CD14-positive monocyte (primary cell): ENCODE results near the gene FRZB. TPM values are rescaled to one million over a fixed set of nuclear protein-coding genes. Genes with fewer than 3 reads are reported as not detected.

Experiments
- DNase-seq, 3 donors: peaks; one replicate each; pipeline ENCODE4 v3.0.0-alpha.2; 2011 to 2022
- H2AFZ ChIP-seq: 2 replicates; pipeline ENCODE4 v1.6.0; 2012; ENCODE audit warnings: mild to moderate bottlenecking, low read depth, low read length, inconsistent platforms; ENCODE audit not compliant: insufficient read depth, poor library complexity, severe bottlenecking
- H3K27ac ChIP-seq, 2 donors: 1 replicate in 1 of 2; 2 replicates in 1 of 2; pipeline ENCODE4 v1.5.1; 2012 to 2013; ENCODE audit warnings: low read length in 2 of 2, control low read depth in 1 of 2, inconsistent platforms in 1 of 2, low read depth in 1 of 2, mild to moderate bottlenecking in 1 of 2
- H3K27me3 ChIP-seq, 2 donors: one replicate each; pipeline versions ENCODE4 v1.6.0 to v1.6.1; 2011 to 2013; ENCODE audit warnings: low read length in 2 of 2; ENCODE audit not compliant: control insufficient read depth in 2 of 2, insufficient read depth in 2 of 2
- H3K36me3 ChIP-seq, 2 donors: replicated peaks in 1 of 2; 1 replicate in 1 of 2; 2 replicates in 1 of 2; pipeline versions ENCODE4 v1.5.1 to v1.6.1; 2012 to 2013; ENCODE audit warnings: low read length in 2 of 2, control low read depth in 1 of 2, inconsistent platforms in 1 of 2, mild to moderate bottlenecking in 1 of 2; ENCODE audit not compliant: insufficient read depth in 2 of 2, control insufficient read depth in 1 of 2
- H3K4me1 ChIP-seq, 2 donors: 1 replicate in 1 of 2; 2 replicates in 1 of 2; pipeline versions ENCODE4 v1.5.1 to v1.6.1; 2012 to 2013; ENCODE audit warnings: low read length in 2 of 2, control low read depth in 1 of 2, inconsistent platforms in 1 of 2, mild to moderate bottlenecking in 1 of 2, moderate library complexity in 1 of 2; ENCODE audit not compliant: insufficient read depth in 2 of 2, control insufficient read depth in 1 of 2
- H3K4me2 ChIP-seq: replicated peaks from 2 replicates; pipeline ENCODE3; 2012; ENCODE audit warnings: low read length, moderate library complexity, mild to moderate bottlenecking; ENCODE audit not compliant: poor library complexity, severe bottlenecking; ENCODE audit errors: extremely low read depth
- H3K4me3 ChIP-seq, 3 experiments: fragments of 200-600 bp in 1 of 3; sonication (generic) in 1 of 3; replicated peaks in 1 of 3; 1 replicate in 2 of 3; 2 replicates in 1 of 3; pipeline ENCODE4 v1.5.1; 2011 to 2013; ENCODE audit warnings: low read length in 3 of 3, mild to moderate bottlenecking in 3 of 3, control low read depth in 2 of 3, low read depth in 2 of 3, inconsistent platforms in 1 of 3, moderate library complexity in 1 of 3
- H3K79me2 ChIP-seq: 2 replicates; pipeline ENCODE4 v1.6.0; 2012; ENCODE audit warnings: mild to moderate bottlenecking, control low read depth, inconsistent platforms, low read length, moderate library complexity; ENCODE audit not compliant: insufficient read depth
- H3K9ac ChIP-seq: 2 replicates; pipeline ENCODE4 v1.6.0; 2017; ENCODE audit warnings: low read length, mild to moderate bottlenecking; ENCODE audit not compliant: insufficient read depth, poor library complexity, severe bottlenecking
- H3K9me3 ChIP-seq, 2 donors: replicated peaks in 1 of 2; 1 replicate in 1 of 2; 2 replicates in 1 of 2; pipeline versions ENCODE4 v1.5.1 to v1.6.1; 2012 to 2013; ENCODE audit warnings: low read length in 2 of 2, control low read depth in 1 of 2; ENCODE audit not compliant: control insufficient read depth in 1 of 2, insufficient read depth in 1 of 2
- H4K20me1 ChIP-seq: 2 replicates; pipeline ENCODE4 v1.6.0; 2012; ENCODE audit warnings: mild to moderate bottlenecking, low read length, control low read depth, moderate library complexity; ENCODE audit not compliant: insufficient read depth
- H3K27ac Mint-ChIP-seq, 7 donors: one replicate each; pipeline ENCODE4 v1.8.0; 2020; ENCODE audit warnings: mild to moderate bottlenecking in 7 of 7, mixed read lengths in 7 of 7, moderate library complexity in 6 of 7, inconsistent platforms in 2 of 7
- H3K27me3 Mint-ChIP-seq, 3 donors: one replicate each; pipeline ENCODE4 v1.8.0; 2021 to 2022; ENCODE audit warnings: low read depth in 3 of 3, mild to moderate bottlenecking in 3 of 3, mixed read lengths in 3 of 3, moderate library complexity in 3 of 3, inconsistent platforms in 1 of 3
- H3K36me3 Mint-ChIP-seq, 2 donors: one replicate each; pipeline ENCODE4 v1.8.0; 2020; ENCODE audit warnings: mixed read lengths in 2 of 2, inconsistent platforms in 1 of 2, mild to moderate bottlenecking in 1 of 2
- H3K4me1 Mint-ChIP-seq: one replicate; pipeline ENCODE4 v1.8.0; 2020; ENCODE audit warnings: mild to moderate bottlenecking, mixed read lengths
- H3K4me3 Mint-ChIP-seq, 2 donors: one replicate each; pipeline ENCODE4 v1.8.0; 2020; ENCODE audit warnings: mild to moderate bottlenecking in 2 of 2, mixed read lengths in 2 of 2, moderate library complexity in 1 of 2
- H3K9me3 Mint-ChIP-seq, 7 donors: one replicate each; pipeline ENCODE4 v1.8.0; 2020 to 2022; ENCODE audit warnings: mixed read lengths in 7 of 7, mild to moderate bottlenecking in 6 of 7, moderate library complexity in 6 of 7, inconsistent platforms in 2 of 7
- CTCF ChIP-seq: fragments of 200-600 bp; IDR thresholded peaks from one replicate; pipeline ENCODE4 v1.8.0; 2022; ENCODE audit warnings: antibody characterized with exemption, mild to moderate bottlenecking
- WGBS: methylation state at CpG from one replicate; pipeline ENCODE4 v1.1.5; 2013; ENCODE audit warnings: missing lambda C conversion rate; ENCODE audit not compliant: insufficient coverage; 5-methylcytosine and 5-hydroxymethylcytosine counted together
- intact Hi-C, 2 donors: fragments of 100-400 bp; cut with micrococcal nuclease; formaldehyde crosslinking; loops; one replicate each; pipeline versions ENCODE4 v1.15.0 to v1.15.1; 2023
- polyA plus RNA-seq, 3 donors: library from polyadenylated mRNA; depleted of rRNA in 1 of 3; unstranded in 2 of 3; stranded (reverse) in 1 of 3; fragments of 300-500 nt in 2 of 3; fragments of >200 nt in 1 of 3; fragmentation: Illumina TruSeq in 2 of 3; gene quantifications; 1 replicate in 2 of 3; 2 replicates in 1 of 3; pipeline ENCODE4 v1.2.3, GENCODE V29; 2012 to 2021

The FRZB gene
- polyA plus RNA-seq, 3 donors = not detected

DNA sequence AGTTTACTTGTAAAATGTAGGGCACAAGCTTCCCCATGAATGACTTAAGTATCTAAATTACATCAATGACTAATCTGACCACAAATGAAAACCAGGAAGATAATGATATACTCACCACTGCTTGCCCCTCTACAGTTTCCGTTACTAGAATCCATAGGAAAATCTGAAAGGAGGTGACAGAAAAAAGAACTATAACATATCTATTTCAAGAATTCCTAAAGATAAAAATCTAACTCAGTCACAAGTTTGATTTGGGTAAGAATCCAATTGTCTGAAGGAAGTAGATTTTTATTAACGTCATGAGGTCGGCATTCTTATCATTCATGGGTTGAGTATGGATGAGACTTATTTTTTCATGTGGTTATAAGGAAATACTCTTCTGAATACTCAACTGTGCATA is 7.8 kb downstream of the FRZB start:
- Histone ChIP-seq H3K9me3 (peaks cover 0 to 3% of the 10 kb centered on the region in 2 donors), H3K79me2 (no peaks in the 10 kb centered on the region), H3K4me1 (no peaks in the 10 kb centered on the region), H3K36me3 (no peaks in the 10 kb centered on the region), H3K27ac (no peak overlapping the region), H2AFZ (no peak overlapping the region), H4K20me1 (no peaks in the 10 kb centered on the region), H3K27me3 (peaks cover 0 to under 1% of the 10 kb centered on the region in 2 donors), H3K4me3 (no peak overlapping the region), H3K4me2 (no peak overlapping the region), H3K9ac (no peak overlapping the region)
- H3K4me3 Mint-ChIP-seq = no peak overlapping the region
- no peak for TF ChIP-seq CTCF
- H3K36me3 Mint-ChIP-seq = no peaks in the 10 kb centered on the region
- WGBS = no CpG with 5 or more reads among the region's 3 CpGs
- peaks cover 1 to 4% (median 3%) of the 10 kb centered on the region in 3 donors for H3K27me3 Mint-ChIP-seq
- H3K4me1 Mint-ChIP-seq = no peaks in the 10 kb centered on the region
- intact Hi-C loops = no loop called here
- peaks cover 0 to 8% (median 2%) of the 10 kb centered on the region in 7 donors for H3K9me3 Mint-ChIP-seq
- DNase-seq = no peak
- no peak overlapping the region for H3K27ac Mint-ChIP-seq

GRCh38 chr2:182855376-182855775 is 11.1 kb downstream of the FRZB start:
- Histone ChIP-seq H2AFZ (no peak overlapping the region), H3K36me3 (no peaks in the 10 kb centered on the region), H3K4me3 (no peak overlapping the region), H3K4me1 (no peaks in the 10 kb centered on the region), H3K4me2 (no peak overlapping the region), H4K20me1 (no peaks in the 10 kb centered on the region), H3K79me2 (no peaks in the 10 kb centered on the region), H3K27me3 (no peaks in the 10 kb centered on the region), H3K27ac (no peak overlapping the region), H3K9ac (no peak overlapping the region), H3K9me3 (peaks cover 0 to 3% of the 10 kb centered on the region in 2 donors)
- intact Hi-C loops = no loop called here
- H3K27me3 Mint-ChIP-seq = peaks cover 0 to 5% (median 4%) of the 10 kb centered on the region in 3 donors
- no peak for TF ChIP-seq CTCF
- H3K4me1 Mint-ChIP-seq = no peaks in the 10 kb centered on the region
- DNase-seq = no peak
- no peak overlapping the region for H3K27ac Mint-ChIP-seq
- no CpG with 5 or more reads among the region's 2 CpGs for WGBS
- peaks cover 0 to 8% (median 2%) of the 10 kb centered on the region in 7 donors for H3K9me3 Mint-ChIP-seq
- H3K36me3 Mint-ChIP-seq = no peaks in the 10 kb centered on the region
- H3K4me3 Mint-ChIP-seq = no peak overlapping the region
